ENCODE data around the gene CATSPERE.

Gene CATSPERE, protein sequence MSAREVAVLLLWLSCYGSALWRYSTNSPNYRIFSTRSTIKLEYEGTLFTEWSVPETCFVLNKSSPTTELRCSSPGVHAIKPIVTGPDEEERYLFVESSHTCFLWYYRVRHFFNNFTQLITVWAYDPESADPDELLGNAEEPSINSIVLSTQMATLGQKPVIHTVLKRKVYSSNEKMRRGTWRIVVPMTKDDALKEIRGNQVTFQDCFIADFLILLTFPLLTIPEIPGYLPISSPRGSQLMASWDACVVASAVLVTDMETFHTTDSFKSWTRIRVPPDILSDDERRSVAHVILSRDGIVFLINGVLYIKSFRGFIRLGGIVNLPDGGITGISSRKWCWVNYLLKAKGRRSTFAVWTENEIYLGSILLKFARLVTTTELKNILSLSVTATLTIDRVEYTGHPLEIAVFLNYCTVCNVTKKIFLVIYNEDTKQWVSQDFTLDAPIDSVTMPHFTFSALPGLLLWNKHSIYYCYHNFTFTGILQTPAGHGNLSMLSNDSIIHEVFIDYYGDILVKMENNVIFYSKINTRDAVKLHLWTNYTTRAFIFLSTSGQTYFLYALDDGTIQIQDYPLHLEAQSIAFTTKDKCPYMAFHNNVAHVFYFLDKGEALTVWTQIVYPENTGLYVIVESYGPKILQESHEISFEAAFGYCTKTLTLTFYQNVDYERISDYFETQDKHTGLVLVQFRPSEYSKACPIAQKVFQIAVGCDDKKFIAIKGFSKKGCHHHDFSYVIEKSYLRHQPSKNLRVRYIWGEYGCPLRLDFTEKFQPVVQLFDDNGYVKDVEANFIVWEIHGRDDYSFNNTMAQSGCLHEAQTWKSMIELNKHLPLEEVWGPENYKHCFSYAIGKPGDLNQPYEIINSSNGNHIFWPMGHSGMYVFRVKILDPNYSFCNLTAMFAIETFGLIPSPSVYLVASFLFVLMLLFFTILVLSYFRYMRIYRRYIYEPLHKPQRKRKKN

DNA sequence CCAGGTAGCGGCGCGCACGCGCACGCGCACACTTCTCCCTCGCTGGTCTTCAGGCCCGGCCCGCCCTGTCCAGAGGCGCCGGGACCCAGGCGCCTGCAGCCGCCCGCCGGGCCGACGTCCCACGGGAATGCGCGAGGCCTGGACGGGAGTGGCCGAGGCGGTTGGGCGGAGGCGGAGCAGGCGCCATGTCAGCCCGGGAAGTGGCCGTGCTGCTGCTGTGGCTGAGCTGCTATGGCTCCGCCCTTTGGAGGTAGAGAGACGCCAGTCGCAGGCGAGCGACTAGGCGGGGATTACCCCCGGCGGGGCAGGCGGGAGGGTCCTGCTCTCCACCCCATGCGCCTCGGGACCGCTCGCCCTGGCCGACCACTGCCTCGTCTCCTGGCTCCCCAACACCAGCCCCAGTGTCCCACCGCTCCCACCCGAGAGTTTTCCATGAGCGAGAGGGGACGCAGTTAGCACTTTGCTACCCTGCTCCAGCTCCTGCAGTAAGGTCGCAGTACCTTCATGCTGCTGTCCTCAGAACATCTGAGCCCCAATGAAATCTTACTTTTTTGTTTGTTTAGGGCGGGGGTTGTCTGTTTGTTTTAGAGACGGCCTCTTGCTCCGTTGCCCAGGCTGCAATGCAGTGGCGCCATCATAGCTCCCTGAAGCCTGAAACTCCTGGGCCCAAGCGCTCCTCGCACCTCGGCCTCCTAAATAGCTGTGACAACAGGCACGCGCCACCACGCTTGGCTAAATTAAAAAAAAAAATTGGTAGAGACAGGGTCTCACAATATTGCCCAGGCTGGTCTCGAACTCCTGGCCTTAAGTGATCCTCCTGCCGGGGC, at the start of gene CATSPERE:
CATSPERE (plus strand) TSS at position 29 of the 827 bp plus-strand sequence; CDS start at position 186, 157 bp downstream.
- peaks cover 15% of the 10 kb centered on the region for H3K4me1 Mint-ChIP-seq
- ATAC-seq (peak; percentile 96), DNase-seq (peak; percentile 75)
- H3K27me3 Mint-ChIP-seq = no peaks in the 10 kb centered on the region
- H3K36me3 Mint-ChIP-seq (ENCODE audit: low read depth) = peaks cover 17% of the 10 kb centered on the region
- H3K4me3 Mint-ChIP-seq = peak within 1 kb of the TSS; percentile 84
- H3K27ac Mint-ChIP-seq = peak within 1 kb of the TSS; percentile 97
- peaks cover 14% of the 10 kb centered on the region for H3K9me3 Mint-ChIP-seq

DNA sequence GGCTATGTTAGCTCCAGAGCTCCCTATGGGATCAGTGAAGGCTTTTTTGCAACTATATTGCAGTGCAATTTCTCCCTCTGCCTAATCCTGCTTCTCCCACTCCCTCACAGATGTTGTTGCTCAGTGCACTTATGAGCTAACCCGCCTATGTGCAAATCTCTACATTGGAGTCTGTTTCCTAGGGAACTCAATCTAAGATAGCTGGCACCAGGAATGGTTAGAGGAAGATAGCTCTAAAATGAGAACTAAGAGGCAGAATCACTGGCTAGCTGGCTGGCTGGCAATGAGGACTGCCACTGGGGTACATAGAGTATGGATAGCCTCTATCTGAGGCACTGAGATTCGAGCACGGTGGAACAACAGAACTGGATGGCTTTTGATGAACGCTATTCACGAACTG, 48.9 kb upstream of the CATSPERE start:
- H3K36me3 Mint-ChIP-seq (ENCODE audit: low read depth) = peaks cover 88% of the 10 kb centered on the region
- H3K4me1 Mint-ChIP-seq = peaks cover 8% of the 10 kb centered on the region
- no peaks in the 10 kb centered on the region for H3K27me3 Mint-ChIP-seq
- DNase-seq (no peak), ATAC-seq (no peak)
- H3K9me3 Mint-ChIP-seq = peaks cover 5% of the 10 kb centered on the region
- no peak overlapping the region for H3K4me3 Mint-ChIP-seq
- peak overlapping the region; percentile 22 for H3K27ac Mint-ChIP-seq

DNA sequence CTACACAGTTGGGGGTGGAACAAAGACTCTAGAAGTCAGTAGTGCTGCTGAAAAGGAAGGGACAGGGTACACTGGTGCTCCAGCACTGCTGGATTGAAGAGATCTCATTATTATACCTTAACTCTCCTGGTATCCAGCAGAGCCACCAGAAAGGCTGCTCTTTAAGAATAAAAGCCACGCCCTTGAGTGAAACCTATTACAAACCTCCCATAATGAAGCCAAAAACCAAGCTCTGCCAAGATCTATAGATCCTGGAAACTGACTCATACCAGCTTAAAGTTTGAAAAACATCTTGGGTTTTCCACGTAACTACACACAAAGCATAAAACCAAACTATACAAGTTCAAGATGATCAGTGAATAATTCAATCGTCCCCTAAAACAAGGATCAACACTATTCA, 47.3 kb upstream of the CATSPERE start:
- DNase-seq = no peak
- Mint-ChIP-seq H3K36me3 (ENCODE audit: low read depth) (peaks cover 85% of the 10 kb centered on the region), H3K27me3 (no peaks in the 10 kb centered on the region), H3K4me1 (peaks cover 8% of the 10 kb centered on the region), H3K9me3 (no peaks in the 10 kb centered on the region), H3K27ac (peak overlapping the region; percentile 65), H3K4me3 (no peak overlapping the region)
- ATAC-seq = peak; percentile 43

DNA sequence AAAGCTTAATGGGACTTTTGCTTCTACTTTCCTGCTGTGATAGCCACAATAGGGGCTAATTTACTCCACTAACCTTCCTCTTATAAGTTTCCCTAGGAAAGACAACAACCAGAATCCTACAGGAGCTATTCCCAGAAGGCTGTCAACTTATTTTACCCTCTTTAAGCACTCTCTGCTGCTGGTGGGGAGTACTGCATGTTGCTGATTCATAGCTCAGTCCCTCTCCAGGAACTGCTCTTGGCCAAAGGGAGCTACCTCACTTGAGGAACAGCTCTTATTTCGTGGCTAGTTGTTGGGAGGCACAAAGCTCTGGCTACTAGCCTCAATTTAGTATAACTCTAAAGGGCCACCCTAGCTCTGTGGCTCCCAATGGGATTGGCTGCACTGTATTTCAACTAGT, 46.5 kb upstream of the CATSPERE start:
- ATAC-seq = no peak
- H3K9me3 Mint-ChIP-seq = no peaks in the 10 kb centered on the region
- H3K36me3 Mint-ChIP-seq (ENCODE audit: low read depth) = peaks cover 85% of the 10 kb centered on the region
- peak overlapping the region; percentile 65 for H3K27ac Mint-ChIP-seq
- no peaks in the 10 kb centered on the region for H3K27me3 Mint-ChIP-seq
- DNase-seq = no peak
- peaks cover 8% of the 10 kb centered on the region for H3K4me1 Mint-ChIP-seq
- no peak overlapping the region for H3K4me3 Mint-ChIP-seq

- Mint-ChIP-seq H3K36me3 (ENCODE audit: low read depth) (peaks cover 71% of the 10 kb centered on the region), H3K27me3 (no peaks in the 10 kb centered on the region), H3K27ac (no peak overlapping the region), H3K9me3 (no peaks in the 10 kb centered on the region), H3K4me3 (no peak overlapping the region), H3K4me1 (peaks cover 9% of the 10 kb centered on the region)
- no peak for DNase-seq
- ATAC-seq = no peak
These were observed 42.0 kb upstream of the CATSPERE start for GRCh38 chr1:244419024-244419423.

DNA sequence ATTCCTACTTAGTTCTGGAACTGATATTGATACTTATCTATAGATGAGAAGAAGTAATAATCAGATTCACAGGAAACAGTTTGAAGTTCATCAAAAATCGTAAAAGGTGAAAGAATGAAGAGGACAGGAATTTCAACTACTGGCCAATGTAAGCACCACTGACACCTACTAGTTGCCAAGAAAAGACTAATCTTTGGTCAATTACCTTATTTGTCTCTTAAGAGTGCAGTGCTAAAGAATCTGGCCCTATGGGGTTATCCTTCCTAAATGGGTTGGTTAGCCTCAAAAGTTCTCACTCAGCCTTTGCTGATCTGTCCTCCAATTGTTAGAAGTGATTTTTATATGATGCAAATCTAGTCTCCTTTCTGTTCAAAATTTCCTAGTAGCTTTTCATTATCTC, 38.9 kb upstream of the CATSPERE start:
- H3K27me3 Mint-ChIP-seq = no peaks in the 10 kb centered on the region

DNA sequence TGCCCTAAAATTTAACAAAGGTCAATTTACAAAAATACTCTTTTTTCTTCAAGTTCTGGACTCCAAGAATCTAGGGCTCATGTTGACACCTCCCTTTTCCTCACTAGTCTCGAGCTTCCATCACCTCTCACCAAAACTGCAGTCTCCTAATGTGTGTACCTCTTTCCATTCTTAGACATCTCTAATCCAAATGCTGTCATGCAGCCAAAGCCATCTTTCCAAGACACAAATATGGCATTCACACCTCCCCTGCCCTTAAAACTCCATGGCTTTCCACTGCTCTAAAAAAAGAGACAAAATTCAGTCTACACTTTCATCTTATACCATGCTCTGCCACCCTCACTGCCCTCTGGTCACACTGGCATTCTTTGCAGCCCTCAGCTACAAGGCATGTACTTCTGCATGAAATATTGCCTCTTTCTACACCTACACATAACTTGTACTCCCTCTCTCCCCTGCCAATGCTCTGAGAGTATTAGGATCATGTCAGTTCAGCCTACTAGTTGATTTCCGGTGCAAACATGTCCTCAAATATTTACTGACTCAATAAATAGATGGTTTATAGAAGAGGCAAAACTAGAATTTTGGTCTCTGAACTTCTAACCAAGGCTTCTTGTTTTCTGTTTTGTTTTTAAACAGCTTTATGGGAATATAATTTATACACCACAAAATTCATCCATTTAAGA, 36.3 kb upstream of the CATSPERE start:
- Mint-ChIP-seq H3K4me1 (peaks cover 7% of the 10 kb centered on the region), H3K36me3 (ENCODE audit: low read depth) (peaks cover 42% of the 10 kb centered on the region), H3K4me3 (no peak overlapping the region), H3K27ac (peak overlapping the region; percentile 11), H3K9me3 (no peaks in the 10 kb centered on the region), H3K27me3 (no peaks in the 10 kb centered on the region)
- DNase-seq (no peak), ATAC-seq (no peak)

More for the DNA sequence above, 38.9 kb upstream of the CATSPERE start:
- peaks cover 55% of the 10 kb centered on the region for H3K36me3 Mint-ChIP-seq (ENCODE audit: low read depth)
- no peak overlapping the region for H3K4me3 Mint-ChIP-seq
- peaks cover 4% of the 10 kb centered on the region for H3K4me1 Mint-ChIP-seq
- no peak overlapping the region for H3K27ac Mint-ChIP-seq
- DNase-seq (no peak), ATAC-seq (no peak)
- H3K9me3 Mint-ChIP-seq = no peaks in the 10 kb centered on the region

GRCh38 chr1:244427647-244428046, 33.4 kb upstream of the CATSPERE start:
- ATAC-seq (no peak), DNase-seq (no peak)
- Mint-ChIP-seq H3K4me1 (peaks cover 6% of the 10 kb centered on the region), H3K27ac (no peak overlapping the region), H3K4me3 (no peak overlapping the region), H3K27me3 (no peaks in the 10 kb centered on the region), H3K9me3 (no peaks in the 10 kb centered on the region), H3K36me3 (ENCODE audit: low read depth) (peaks cover 45% of the 10 kb centered on the region)

GRCh38 chr1:244429818-244430217, 31.3 kb upstream of the CATSPERE start:
- peaks cover 9% of the 10 kb centered on the region for H3K4me1 Mint-ChIP-seq
- H3K27ac Mint-ChIP-seq = no peak overlapping the region
- H3K4me3 Mint-ChIP-seq = no peak overlapping the region
- H3K27me3 Mint-ChIP-seq = no peaks in the 10 kb centered on the region
- peaks cover 36% of the 10 kb centered on the region for H3K36me3 Mint-ChIP-seq (ENCODE audit: low read depth)
- no peaks in the 10 kb centered on the region for H3K9me3 Mint-ChIP-seq
- DNase-seq = no peak
- no peak for ATAC-seq

DNA sequence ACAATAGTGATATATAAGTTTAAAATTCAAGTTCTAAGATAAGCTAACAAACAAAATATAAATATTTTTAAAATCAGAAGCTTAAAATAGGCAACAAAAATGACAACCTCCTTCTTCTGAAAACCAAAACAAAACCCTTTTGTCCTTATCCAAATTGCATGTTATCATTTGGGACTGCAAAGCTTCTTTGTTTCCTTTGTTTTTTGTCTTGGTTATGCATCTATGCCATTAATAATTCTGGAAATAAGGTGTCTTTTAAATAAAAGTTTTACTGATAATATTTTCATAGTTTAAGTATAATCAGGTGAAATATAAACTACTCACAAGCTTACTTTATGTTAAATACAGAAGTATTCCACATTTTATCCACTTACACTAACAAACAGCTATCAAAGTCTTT, 29.9 kb upstream of the CATSPERE start:
- Mint-ChIP-seq H3K9me3 (no peaks in the 10 kb centered on the region), H3K36me3 (ENCODE audit: low read depth) (peaks cover 41% of the 10 kb centered on the region), H3K4me3 (no peak overlapping the region), H3K27ac (no peak overlapping the region), H3K27me3 (no peaks in the 10 kb centered on the region), H3K4me1 (peaks cover 20% of the 10 kb centered on the region)
- ATAC-seq (no peak), DNase-seq (no peak)

- peaks cover 42% of the 10 kb centered on the region for H3K36me3 Mint-ChIP-seq (ENCODE audit: low read depth)
These were observed 25.4 kb upstream of the CATSPERE start for GRCh38 chr1:244435562-244436205.

GRCh38 chr1:244436336-244437085, 24.6 kb upstream of the CATSPERE start:
- Mint-ChIP-seq H3K4me3 (peak overlapping the region; percentile 58), H3K4me1 (peaks cover 47% of the 10 kb centered on the region), H3K27ac (peak overlapping the region; percentile 96), H3K36me3 (ENCODE audit: low read depth) (peaks cover 38% of the 10 kb centered on the region), H3K27me3 (no peaks in the 10 kb centered on the region), H3K9me3 (no peaks in the 10 kb centered on the region)
- ATAC-seq = no peak
- DNase-seq = no peak

More at GRCh38 chr1:244435562-244436205, 25.4 kb upstream of the CATSPERE start:
- H3K27me3 Mint-ChIP-seq = no peaks in the 10 kb centered on the region
- no peaks in the 10 kb centered on the region for H3K9me3 Mint-ChIP-seq
- ATAC-seq = peak; percentile 94
- peaks cover 47% of the 10 kb centered on the region for H3K4me1 Mint-ChIP-seq
- peak; percentile 27 for DNase-seq
- H3K4me3 Mint-ChIP-seq = peak overlapping the region; percentile 58
- H3K27ac Mint-ChIP-seq = peak overlapping the region; percentile 96

DNA sequence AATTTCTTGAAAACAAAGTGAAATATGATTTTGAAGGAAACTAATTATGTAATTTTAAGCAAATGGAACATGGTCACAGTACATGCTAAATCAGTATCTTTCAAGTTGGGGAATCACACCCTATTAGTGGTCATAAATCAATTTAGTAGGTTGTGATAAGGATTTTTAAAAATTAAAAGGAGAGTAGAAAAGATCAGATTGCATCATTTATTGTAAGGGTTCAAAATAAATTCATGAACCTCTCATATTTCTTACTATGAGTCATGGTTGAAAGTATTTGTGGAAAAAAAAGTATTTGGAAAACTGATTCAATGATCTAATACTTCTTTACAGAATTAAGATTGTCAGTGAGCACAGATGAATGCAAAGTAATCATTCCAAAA, 24.0 kb upstream of the CATSPERE start:
- H3K27me3 Mint-ChIP-seq = no peaks in the 10 kb centered on the region
- H3K27ac Mint-ChIP-seq = peak overlapping the region; percentile 96
- DNase-seq = no peak
- peaks cover 47% of the 10 kb centered on the region for H3K4me1 Mint-ChIP-seq
- H3K36me3 Mint-ChIP-seq (ENCODE audit: low read depth) = peaks cover 33% of the 10 kb centered on the region
- ATAC-seq = no peak
- H3K9me3 Mint-ChIP-seq = no peaks in the 10 kb centered on the region
- no peak overlapping the region for H3K4me3 Mint-ChIP-seq
